Fibroblast of lung (primary cell): ENCODE measurements around the gene EFCAB12. TPM values are rescaled to one million over a fixed set of nuclear protein-coding genes. Genes with fewer than 3 reads are reported as not detected.

Experiments
- DNase-seq, 2 donors: peaks; one replicate each; pipeline versions ENCODE4 v3.0.0 to v3.0.0-alpha.2; 2010; ENCODE audit warnings: low read depth in 2 of 2
- H2AFZ ChIP-seq: 2 replicates; pipeline ENCODE4 v1.5.1; 2012; ENCODE audit warnings: low read length, control low read depth, inconsistent platforms
- H3K27ac ChIP-seq: 2 replicates; pipeline ENCODE4 v1.5.1; 2011; ENCODE audit warnings: low read length, control low read depth; ENCODE audit not compliant: insufficient read depth
- H3K27me3 ChIP-seq: 2 replicates; pipeline ENCODE4 v1.5.1; 2011; ENCODE audit warnings: mild to moderate bottlenecking, low read length; ENCODE audit not compliant: control insufficient read depth, insufficient read depth
- H3K36me3 ChIP-seq: 2 replicates; pipeline ENCODE4 v1.5.1; 2011; ENCODE audit warnings: low read length; ENCODE audit not compliant: control insufficient read depth, insufficient read depth
- H3K4me1 ChIP-seq: 2 replicates; pipeline ENCODE4 v1.5.1; 2011; ENCODE audit warnings: low read length; ENCODE audit not compliant: control insufficient read depth, insufficient read depth; ENCODE audit errors: extremely low read depth
- H3K4me2 ChIP-seq: 2 replicates; pipeline ENCODE4 v1.5.1; 2011; ENCODE audit warnings: low read length, control low read depth; ENCODE audit not compliant: insufficient read depth; ENCODE audit errors: extremely low read depth
- H3K4me3 ChIP-seq, 4 experiments: fragments of 200-600 bp in 1 of 4; sonication (generic) in 1 of 4; replicated peaks in 1 of 4; 2 replicates each; pipeline ENCODE4 v1.5.1; 2011 to 2016; ENCODE audit warnings: low read length in 4 of 4, low read depth in 3 of 4, mild to moderate bottlenecking in 3 of 4, control low read depth in 2 of 4, inconsistent platforms in 1 of 4, mixed read lengths in 1 of 4; ENCODE audit not compliant: insufficient read depth in 1 of 4; ENCODE audit errors: control extremely low read depth in 1 of 4
- H3K79me2 ChIP-seq: 2 replicates; pipeline ENCODE4 v1.5.1; 2012; ENCODE audit warnings: mild to moderate bottlenecking, low read length, inconsistent platforms; ENCODE audit not compliant: control insufficient read depth, insufficient read depth
- H3K9ac ChIP-seq: 2 replicates; pipeline ENCODE4 v1.5.1; 2011; ENCODE audit warnings: mild to moderate bottlenecking, low read length, control low read depth; ENCODE audit not compliant: insufficient read depth
- H3K9me3 ChIP-seq: 2 replicates; pipeline ENCODE4 v1.5.1; 2012; ENCODE audit warnings: low read depth, low read length; ENCODE audit not compliant: control insufficient read depth, insufficient read depth
- H4K20me1 ChIP-seq: 2 replicates; pipeline ENCODE4 v1.5.1; 2011; ENCODE audit warnings: low read length; ENCODE audit not compliant: control insufficient read depth, insufficient read depth; ENCODE audit errors: extremely low read depth
- CTCF ChIP-seq, 2 donors: IDR thresholded peaks in 1 of 2; conservative IDR thresholded peaks in 1 of 2; 1 replicate in 1 of 2; 2 replicates in 1 of 2; pipeline ENCODE4 v1.5.1; 2011 to 2012; ENCODE audit warnings: low read length in 2 of 2, control low read depth in 1 of 2, inconsistent platforms in 1 of 2, low read depth in 1 of 2, mild to moderate bottlenecking in 1 of 2
- EZH2 ChIP-seq: IDR thresholded peaks from 2 replicates; pipeline ENCODE4 v1.5.1; 2012; ENCODE audit warnings: low read length, control low read depth, mild to moderate bottlenecking; ENCODE audit errors: missing control alignments
- polyA plus RNA-seq, 2 donors: library from polyadenylated mRNA; depleted of rRNA in 1 of 2; stranded (reverse) in 1 of 2; unstranded in 1 of 2; fragments of >200 nt; gene quantifications; 2 replicates each; pipeline ENCODE4 v1.2.1, GENCODE V29; 2011 to 2012; ENCODE audit warnings: missing spikeins in 1 of 2
- total RNA-seq: library from RNA; depleted of rRNA; stranded (reverse); fragments of >200 nt; gene quantifications from 2 replicates; pipeline ENCODE4 v1.2.1, GENCODE V29; 2014

EFCAB12 gene
- total and polyA plus RNA-seq, 2 donors (not counting 1 experiment from before 2014, with no cell fraction given) = 0.17 TPM; not detected in 1

- no peak for DNase-seq
- peaks cover 5% of the 10 kb centered on the region for H3K79me2 ChIP-seq
- TF ChIP-seq CTCF (conservative IDR thresholded peaks at IDR 0.05 in 1 of 2, IDR thresholded peaks at IDR 0.05 in 1 of 2; ENCODE audit: low read depth in 1 of 2, low read length in 2 of 2) (no peak), EZH2 (no peak)
- no peak overlapping the region for H2AFZ ChIP-seq
- peaks cover 2% of the 10 kb centered on the region for H3K4me1 ChIP-seq
- H3K9me3 ChIP-seq = no peaks in the 10 kb centered on the region
- H3K4me2 ChIP-seq = no peak overlapping the region
- H3K27ac ChIP-seq = no peak overlapping the region
- no peak overlapping the region for H3K9ac ChIP-seq
- H3K4me3 ChIP-seq = no peak overlapping the region
- peaks cover 13% of the 10 kb centered on the region for H3K36me3 ChIP-seq
- no peaks in the 10 kb centered on the region for H4K20me1 ChIP-seq
- no peaks in the 10 kb centered on the region for H3K27me3 ChIP-seq
Observed at GRCh38 chr3:129433565-129433964, 5.1 kb upstream of the EFCAB12 start.

GRCh38 chr3:129432671-129433070 lies 4.2 kb upstream of the EFCAB12 start:
- no peak for TF ChIP-seq CTCF (conservative IDR thresholded peaks at IDR 0.05 in 1 of 2, IDR thresholded peaks at IDR 0.05 in 1 of 2; ENCODE audit: low read depth in 1 of 2, low read length in 2 of 2)
- no peak for TF ChIP-seq EZH2
- no peak overlapping the region for H3K9ac ChIP-seq
- H3K9me3 ChIP-seq = no peaks in the 10 kb centered on the region
- H4K20me1 ChIP-seq = no peaks in the 10 kb centered on the region
- no peaks in the 10 kb centered on the region for H3K27me3 ChIP-seq
- no peak overlapping the region for H2AFZ ChIP-seq
- H3K79me2 ChIP-seq = peaks cover 2% of the 10 kb centered on the region
- H3K4me1 ChIP-seq = peaks cover 2% of the 10 kb centered on the region
- H3K4me3 ChIP-seq = no peak overlapping the region
- H3K27ac ChIP-seq = no peak overlapping the region
- no peak overlapping the region for H3K4me2 ChIP-seq
- DNase-seq = no peak
- H3K36me3 ChIP-seq = peaks cover 13% of the 10 kb centered on the region

- Histone ChIP-seq H3K36me3 (peaks cover 13% of the 10 kb centered on the region), H3K4me2 (no peak overlapping the region), H3K4me1 (peaks cover 2% of the 10 kb centered on the region), H3K27ac (no peak overlapping the region), H4K20me1 (no peaks in the 10 kb centered on the region), H3K9ac (no peak overlapping the region), H2AFZ (no peak overlapping the region), H3K4me3 (no peak overlapping the region), H3K79me2 (no peaks in the 10 kb centered on the region), H3K27me3 (no peaks in the 10 kb centered on the region), H3K9me3 (no peaks in the 10 kb centered on the region)
- TF ChIP-seq EZH2 = no peak
- TF ChIP-seq CTCF (conservative IDR thresholded peaks at IDR 0.05 in 1 of 2, IDR thresholded peaks at IDR 0.05 in 1 of 2; ENCODE audit: low read depth in 1 of 2, low read length in 2 of 2) = no peak
- no peak for DNase-seq
Observed at GRCh38 chr3:129432036-129432435, 3.6 kb upstream of the EFCAB12 start.
